Measurements from ENCODE around the gene NAGK. TPM values are rescaled to one million over a fixed set of nuclear protein-coding genes. Genes with fewer than 3 reads are reported as not detected.
"Not testable (repeated sequence)": the region's sequence is repeated elsewhere in the genome, so short reads cannot be mapped to it uniquely, and the experiment has no call there.

NAGK gene
- total and polyA plus RNA-seq, 9 of the 15 experiments (the other 6 are each of a cell fraction or from before 2014, with no cell fraction given) = 4.9 to 14.9 (median 10.6) TPM

GRCh38 chr2:71106463-71106862 lies 38.0 kb downstream of the NAGK start:
- H3K4me2 ChIP-seq (ENCODE audit: insufficient read depth, low read length); BruUV-seq (replicated peaks); H3K4me1 ChIP-seq (replicated peaks in 1 of 2; ENCODE audit: control insufficient read depth in 2 of 2, insufficient read depth in 2 of 2, low read length in 2 of 2); H4K20me1 ChIP-seq (replicated peaks; ENCODE audit: control insufficient read depth, insufficient read depth, low read length); H3K9me1 ChIP-seq (ENCODE audit: control insufficient read depth, insufficient read depth, low read length); FAIRE-seq; H3K9ac ChIP-seq (ENCODE audit: insufficient read depth in 1 of 2, low read depth in 2 of 2, low read length in 2 of 2); H3K27ac ChIP-seq (ENCODE audit: extremely low read depth, low read depth, low read length); DNase-seq (ENCODE audit: extremely low read depth in 1 of 4, low spot score in 3 of 4); H3K79me2 ChIP-seq (ENCODE audit: control insufficient read depth, insufficient read depth, low read length); H2AFZ ChIP-seq (ENCODE audit: low read depth, low read length); intact Hi-C loops (cut with micrococcal nuclease); H3K27me3 ChIP-seq (ENCODE audit: control insufficient read depth in 2 of 2, insufficient read depth in 2 of 2, low read length in 2 of 2); H3K9me3 ChIP-seq (replicated peaks; ENCODE audit: control insufficient read depth, insufficient read depth, low read depth, low read length); CTCF ChIA-PET (ENCODE audit: low intra/inter-chr PET ratio); H3K4me3 ChIP-seq; in situ Hi-C loops (cut with MboI): not testable (repeated sequence)
- WGBS (ENCODE audit: insufficient coverage, low coverage, missing lambda C conversion rate) = 31% methylated on average over 6 of the region's 6 CpGs
- ATAC-seq = peak; percentile 57; the same call in 2 of the 3 replicates
- peak in 1 of 3 experiments; percentile 0; a peak in 1 of 6 replicates for TF ChIP-seq CTCF (IDR thresholded peaks at IDR 0.05 in 2 of 3, conservative IDR thresholded peaks at IDR 0.05 in 1 of 3; ENCODE audit: insufficient read depth in 2 of 3, low read depth in 1 of 3, low read length in 3 of 3)
- H3K36me3 ChIP-seq (ENCODE audit: control insufficient read depth, insufficient read depth, low read length) = peaks cover 19% of the 10 kb centered on the region
- POLR2A ChIA-PET = interaction anchor here (0.6 kb wide), 1 partner anchor 16 kb away, joined by 3 read pairs; no protein-coding TSS in a partner anchor

DNA sequence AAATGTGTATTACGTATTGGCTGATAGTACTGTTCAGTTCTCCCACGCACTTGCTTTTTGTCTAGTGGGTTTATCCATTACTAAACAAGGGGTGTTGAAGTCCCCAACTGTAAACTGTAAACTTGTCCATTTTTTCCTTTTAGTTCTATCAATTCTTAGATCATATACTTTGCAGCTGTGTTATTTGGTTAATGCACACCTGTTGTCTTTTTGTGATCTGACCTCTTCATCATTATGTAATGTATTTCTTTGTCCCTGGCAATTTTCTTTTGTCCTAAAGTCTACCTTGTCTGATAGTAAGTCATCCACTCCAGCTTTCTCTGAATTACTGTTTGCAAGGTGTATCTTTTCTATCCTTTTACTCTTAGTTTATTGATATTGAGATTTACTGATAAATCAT lies 39.6 kb downstream of the NAGK start:
- Histone ChIP-seq H3K4me1 (replicated peaks in 1 of 2; ENCODE audit: control insufficient read depth in 2 of 2, insufficient read depth in 2 of 2, low read length in 2 of 2) (no peaks in the 10 kb centered on the region), H3K4me2 (ENCODE audit: insufficient read depth, low read length) (no peak overlapping the region), H2AFZ (ENCODE audit: low read depth, low read length) (no peak overlapping the region), H3K9ac (ENCODE audit: insufficient read depth in 1 of 2, low read depth in 2 of 2, low read length in 2 of 2) (no peak overlapping the region), H3K4me3 (no peak overlapping the region), H3K36me3 (ENCODE audit: control insufficient read depth, insufficient read depth, low read length) (peaks cover 22% of the 10 kb centered on the region), H3K9me1 (ENCODE audit: control insufficient read depth, insufficient read depth, low read length) (no peaks in the 10 kb centered on the region), H3K9me3 (replicated peaks; ENCODE audit: control insufficient read depth, insufficient read depth, low read depth, low read length) (no peaks in the 10 kb centered on the region), H3K27me3 (ENCODE audit: control insufficient read depth in 2 of 2, insufficient read depth in 2 of 2, low read length in 2 of 2) (no peaks in the 10 kb centered on the region), H4K20me1 (replicated peaks; ENCODE audit: control insufficient read depth, insufficient read depth, low read length) (no peaks in the 10 kb centered on the region), H3K79me2 (ENCODE audit: control insufficient read depth, insufficient read depth, low read length) (no peaks in the 10 kb centered on the region), H3K27ac (ENCODE audit: extremely low read depth, low read depth, low read length) (no peak overlapping the region)
- CTCF ChIA-PET (ENCODE audit: low intra/inter-chr PET ratio) = no interaction called here
- DNase-seq (ENCODE audit: extremely low read depth in 1 of 4, low spot score in 3 of 4) = no peak
- no peak for ATAC-seq
- TF ChIP-seq ATF1 (CRISPR knock-in tag; IDR thresholded peaks at IDR 0.05) (no peak), ATF1 (tag; IDR thresholded peaks at IDR 0.05) (no peak), FOXA1 (IDR thresholded peaks at IDR 0.05; ENCODE audit: borderline replicate concordance) (no peak), NKRF (IDR thresholded peaks at IDR 0.05; ENCODE audit: borderline replicate concordance) (no peak), BRD4 (IDR thresholded peaks at IDR 0.05) (no peak), ZNF77 (CRISPR knock-in tag; IDR thresholded peaks at IDR 0.05) (no peak)
- TF ChIP-seq, protein P1, sequence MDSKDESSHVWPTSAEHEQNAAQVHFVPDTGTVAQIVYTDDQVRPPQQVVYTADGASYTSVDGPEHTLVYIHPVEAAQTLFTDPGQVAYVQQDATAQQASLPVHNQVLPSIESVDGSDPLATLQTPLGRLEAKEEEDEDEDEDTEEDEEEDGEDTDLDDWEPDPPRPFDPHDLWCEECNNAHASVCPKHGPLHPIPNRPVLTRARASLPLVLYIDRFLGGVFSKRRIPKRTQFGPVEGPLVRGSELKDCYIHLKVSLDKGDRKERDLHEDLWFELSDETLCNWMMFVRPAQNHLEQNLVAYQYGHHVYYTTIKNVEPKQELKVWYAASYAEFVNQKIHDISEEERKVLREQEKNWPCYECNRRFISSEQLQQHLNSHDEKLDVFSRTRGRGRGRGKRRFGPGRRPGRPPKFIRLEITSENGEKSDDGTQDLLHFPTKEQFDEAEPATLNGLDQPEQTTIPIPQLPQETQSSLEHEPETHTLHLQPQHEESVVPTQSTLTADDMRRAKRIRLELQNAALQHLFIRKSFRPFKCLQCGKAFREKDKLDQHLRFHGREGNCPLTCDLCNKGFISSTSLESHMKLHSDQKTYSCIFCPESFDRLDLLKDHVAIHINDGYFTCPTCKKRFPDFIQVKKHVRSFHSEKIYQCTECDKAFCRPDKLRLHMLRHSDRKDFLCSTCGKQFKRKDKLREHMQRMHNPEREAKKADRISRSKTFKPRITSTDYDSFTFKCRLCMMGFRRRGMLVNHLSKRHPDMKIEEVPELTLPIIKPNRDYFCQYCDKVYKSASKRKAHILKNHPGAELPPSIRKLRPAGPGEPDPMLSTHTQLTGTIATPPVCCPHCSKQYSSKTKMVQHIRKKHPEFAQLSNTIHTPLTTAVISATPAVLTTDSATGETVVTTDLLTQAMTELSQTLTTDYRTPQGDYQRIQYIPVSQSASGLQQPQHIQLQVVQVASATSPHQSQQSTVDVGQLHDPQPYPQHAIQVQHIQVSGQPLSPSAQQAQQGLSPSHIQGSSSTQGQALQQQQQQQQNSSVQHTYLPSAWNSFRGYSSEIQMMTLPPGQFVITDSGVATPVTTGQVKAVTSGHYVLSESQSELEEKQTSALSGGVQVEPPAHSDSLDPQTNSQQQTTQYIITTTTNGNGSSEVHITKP (IDR thresholded peaks at IDR 0.05; ENCODE audit: partially characterized antibody) = peak; percentile 89
- intact Hi-C loops (cut with micrococcal nuclease) = no loop called here
- no peak for FAIRE-seq
- no TSS peak for BruUV-seq (replicated peaks)
- in situ Hi-C loops (cut with MboI) = no loop called here
- WGBS (ENCODE audit: insufficient coverage, low coverage, missing lambda C conversion rate) = 78% methylated on average over 2 of the region's 2 CpGs
- POLR2A ChIA-PET = no interaction called here

Measured in K562 (cell line).